Activated CD4-positive, alpha-beta T cell treated with anti-CD3 and anti-CD28 coated beads, Interleukin-2, amount 50 U/mL, for 16 hours (primary cell): Measurements from ENCODE around the gene SLC6A13.
"Not testable (repeated sequence)": the region's sequence is repeated elsewhere in the genome, so short reads cannot be mapped to it uniquely, and the experiment has no call there.

Experiments used
- DNase-seq: peaks from one replicate; pipeline ENCODE4 v3.0.0-alpha.2; 2020

The SLC6A13 gene

GRCh38 chr12:232731-233614 is 29.7 kb downstream of the SLC6A13 start:
- DNase-seq: no peak

DNA sequence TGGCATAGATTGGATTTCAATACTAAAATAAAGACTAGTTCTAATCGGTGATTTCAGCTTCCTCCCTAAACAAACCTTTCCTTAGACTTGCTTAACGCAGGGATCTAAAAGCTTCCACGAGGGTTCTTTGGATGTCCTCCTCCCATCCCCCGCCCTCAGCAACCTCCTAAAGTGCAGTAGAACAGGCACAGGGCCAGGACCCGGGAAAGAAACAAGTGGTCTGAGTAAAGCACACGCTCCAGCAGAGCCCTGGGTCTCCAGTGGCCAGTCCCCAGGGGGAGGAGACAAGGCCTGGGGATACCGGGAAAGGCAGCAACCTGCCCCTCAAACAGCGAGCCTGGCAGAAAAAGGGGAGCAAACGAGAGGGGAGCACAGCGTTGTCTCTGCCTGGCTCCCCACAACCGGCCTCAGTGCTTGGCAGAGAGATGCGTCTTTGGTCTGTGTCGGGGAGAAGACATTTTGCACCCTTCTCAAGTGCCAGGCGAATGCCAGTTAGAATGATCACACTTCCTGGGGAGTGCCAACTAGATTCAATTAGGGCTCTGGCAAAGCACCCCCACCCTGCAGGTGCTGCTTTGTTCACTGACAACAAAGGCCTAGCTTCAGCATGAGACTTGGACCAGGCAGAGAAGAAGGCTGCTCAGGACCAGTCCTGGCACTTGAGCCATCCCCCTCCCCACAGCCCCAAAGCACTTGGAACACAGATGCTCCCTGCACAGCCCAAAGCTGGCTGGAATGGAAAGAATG is 31.5 kb downstream of the SLC6A13 start:
- DNase-seq: no peak

- no peak for DNase-seq
These were observed 33.0 kb downstream of the SLC6A13 start for GRCh38 chr12:229441-230191.

- DNase-seq: no peak
These were observed 33.8 kb downstream of the SLC6A13 start for GRCh38 chr12:228846-229200.

GRCh38 chr12:227923-228845 is 34.5 kb downstream of the SLC6A13 start:
- DNase-seq: no peak

GRCh38 chr12:227286-227915 is 35.2 kb downstream of the SLC6A13 start:
- no peak for DNase-seq

DNA sequence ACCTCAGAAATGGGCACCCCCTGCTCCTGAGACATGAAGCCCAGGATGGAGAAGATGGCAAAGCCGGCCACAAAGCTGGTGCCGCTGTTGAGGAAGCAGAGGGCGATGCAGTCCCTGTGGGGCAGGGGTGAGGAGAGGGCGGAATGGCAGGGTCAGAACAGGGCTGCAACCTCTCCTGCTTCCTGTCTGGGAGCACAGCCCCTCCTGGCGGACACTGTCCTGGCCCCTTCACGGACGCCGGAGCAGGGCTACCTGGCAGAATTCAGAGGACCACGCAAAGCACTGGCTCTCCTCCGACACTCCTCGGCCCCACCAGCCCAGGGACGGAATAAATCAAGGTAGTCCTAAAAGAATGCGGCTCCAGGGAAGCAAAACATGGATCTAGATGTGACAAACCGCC is 36.2 kb downstream of the SLC6A13 start:
- DNase-seq: no peak

DNA sequence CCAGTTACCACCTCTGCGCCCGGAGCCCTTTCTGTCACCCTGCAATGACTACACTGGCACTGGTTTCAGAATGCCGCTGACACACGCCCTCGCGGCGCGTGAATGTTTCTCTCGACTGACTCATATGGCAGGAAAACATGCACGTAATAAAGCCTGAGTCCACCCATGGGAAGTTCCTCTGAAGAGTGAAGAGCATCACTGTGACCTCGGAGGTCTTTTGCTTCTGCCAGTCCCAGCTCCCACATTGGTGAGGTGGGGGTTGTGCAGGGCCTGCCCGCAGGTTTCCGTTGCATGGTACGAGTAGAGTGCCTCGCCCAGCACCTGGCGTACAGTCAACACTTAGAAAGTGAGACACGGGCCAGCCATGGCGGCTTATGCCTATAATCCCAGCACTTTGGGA is 37.6 kb downstream of the SLC6A13 start:
- no peak for DNase-seq

DNA sequence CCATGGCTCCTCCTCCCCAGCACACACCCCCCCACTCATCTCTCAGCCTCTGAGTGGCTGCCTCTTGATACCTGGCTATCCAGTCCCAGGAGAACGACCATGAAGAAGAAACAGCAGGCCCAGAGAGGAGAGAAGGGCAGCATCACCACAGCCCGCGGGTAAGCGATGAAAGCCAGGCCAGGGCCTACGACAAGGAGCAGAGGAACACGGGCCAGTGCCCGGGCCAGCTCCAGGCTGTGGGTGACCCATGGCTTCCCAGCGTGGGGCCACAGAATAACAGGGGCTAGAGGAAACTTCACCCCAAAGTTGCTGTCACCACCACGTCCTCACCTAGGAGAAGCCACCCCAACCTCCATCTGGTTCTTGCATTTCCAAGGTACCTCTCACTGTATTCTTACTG is 38.3 kb downstream of the SLC6A13 start:
- DNase-seq: no peak

DNA sequence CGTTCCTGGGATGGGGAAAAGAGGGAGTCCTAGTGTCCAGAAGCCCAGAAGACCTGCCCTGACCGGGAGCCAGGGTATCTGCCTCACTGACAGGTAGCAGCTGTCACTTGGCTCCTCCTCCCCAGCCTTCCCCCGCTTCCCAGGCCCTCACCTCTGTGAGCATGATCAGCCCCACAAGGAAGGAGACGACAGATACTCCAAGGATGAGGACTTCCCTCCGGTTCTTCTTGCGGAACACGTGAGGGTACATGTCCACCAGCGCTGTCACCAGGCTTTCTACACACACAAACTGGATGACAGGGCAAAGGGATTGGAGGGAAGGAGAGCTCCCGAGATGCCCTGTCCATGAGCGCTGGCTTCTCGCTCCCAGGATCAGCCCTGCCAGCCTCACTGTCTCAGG is 38.8 kb downstream of the SLC6A13 start:
- DNase-seq: no peak

- DNase-seq: no peak
These were observed 40.9 kb downstream of the SLC6A13 start for GRCh38 chr12:221736-222135.

DNA sequence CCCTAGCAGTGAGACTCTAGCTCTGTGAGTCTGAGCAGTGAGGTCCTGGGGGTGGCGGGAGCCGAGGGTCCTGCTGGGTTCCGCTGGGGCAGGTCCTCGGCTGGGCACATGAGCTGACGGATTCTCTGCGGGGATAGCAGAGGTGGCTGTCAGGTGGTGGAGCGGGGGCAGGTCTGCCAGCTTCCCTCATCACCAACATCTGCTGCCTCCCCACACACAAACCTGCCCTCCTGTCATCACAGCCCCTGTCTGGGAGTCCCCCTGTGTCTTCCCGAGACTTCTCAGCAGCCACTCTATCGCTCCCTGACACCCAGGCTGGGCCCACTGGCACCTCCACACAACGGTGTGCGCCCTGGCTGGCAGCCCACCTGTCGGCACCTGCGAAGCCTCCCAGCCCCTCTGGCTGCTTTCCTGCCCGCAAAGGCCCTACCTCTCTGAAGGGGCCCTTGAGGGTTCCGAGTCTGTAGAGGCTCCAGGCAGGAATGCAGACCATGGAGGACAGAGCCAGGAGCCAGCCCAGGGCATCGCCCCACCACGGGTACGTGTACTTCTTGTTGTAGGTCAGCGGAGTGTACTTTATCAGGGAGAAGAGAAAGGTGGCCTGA is 41.6 kb downstream of the SLC6A13 start:
- DNase-seq: no peak

GRCh38 chr12:220491-220890 is 42.1 kb downstream of the SLC6A13 start:
- no peak for DNase-seq

DNA sequence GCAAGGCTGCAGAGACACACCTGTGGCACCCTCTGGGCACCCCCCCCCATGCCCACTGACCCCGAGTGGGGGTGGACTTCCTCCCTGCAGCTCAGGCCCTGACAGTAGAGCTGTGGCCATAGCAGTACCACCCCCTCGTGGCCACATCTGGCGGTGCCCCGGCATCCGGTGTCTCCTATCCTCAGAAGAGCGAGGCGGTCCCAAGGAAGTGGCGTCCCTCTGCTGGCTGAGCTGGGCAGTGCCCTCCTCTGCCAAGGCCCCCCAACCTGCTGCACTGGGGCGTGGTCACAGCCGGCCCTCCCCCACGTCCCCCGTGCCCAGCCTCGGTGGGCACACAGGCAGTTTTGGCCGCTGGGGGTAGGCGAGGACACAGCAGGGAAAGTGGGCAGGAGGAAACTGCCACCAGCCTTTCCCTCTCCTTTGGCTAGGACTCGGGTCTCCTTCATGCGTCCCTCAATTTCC is 42.7 kb downstream of the SLC6A13 start:
- peak; percentile 82 for DNase-seq

DNA sequence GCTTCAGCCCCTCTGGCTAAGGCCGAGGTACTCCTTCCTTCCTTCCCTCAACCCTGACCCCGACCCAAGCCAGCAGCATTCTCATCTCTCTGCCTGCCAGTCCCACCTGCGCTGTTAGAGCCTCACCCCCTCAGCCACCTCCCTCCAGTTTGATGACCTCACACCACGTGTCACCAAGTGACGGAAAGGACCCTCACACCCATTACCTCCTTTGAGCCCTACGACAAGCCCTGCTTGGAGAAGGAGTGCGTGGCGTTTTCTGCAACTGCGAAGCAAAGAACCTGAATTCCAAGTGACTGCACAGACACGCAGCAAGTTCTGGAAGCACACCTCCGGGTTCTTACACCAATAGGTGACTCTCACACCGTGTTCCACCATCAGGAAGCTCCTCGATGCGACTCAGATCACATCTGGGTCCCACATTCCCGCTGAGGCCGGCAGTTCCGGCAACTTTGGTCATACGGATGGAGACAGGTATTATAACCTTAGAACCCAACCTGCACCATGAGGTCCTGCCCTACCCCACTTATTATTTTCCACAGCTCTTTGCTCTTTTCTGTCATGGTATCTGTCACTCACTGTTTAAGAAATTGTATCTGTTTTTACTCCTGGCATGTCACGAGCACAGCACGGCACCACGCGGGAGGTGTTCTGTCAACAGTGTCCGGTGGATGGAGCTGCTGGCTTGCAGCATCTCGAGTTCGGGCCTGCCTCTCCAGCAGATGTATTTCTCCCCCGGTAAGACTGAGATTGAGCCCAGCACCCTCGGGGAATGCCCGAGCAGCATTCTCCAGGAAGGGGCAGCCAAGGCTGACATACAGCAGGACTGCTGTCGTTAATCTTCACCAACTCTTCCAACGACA is 43.7 kb downstream of the SLC6A13 start:
- no peak for DNase-seq

- DNase-seq: no peak
These were observed 44.4 kb downstream of the SLC6A13 start for GRCh38 chr12:218221-218620.

DNA sequence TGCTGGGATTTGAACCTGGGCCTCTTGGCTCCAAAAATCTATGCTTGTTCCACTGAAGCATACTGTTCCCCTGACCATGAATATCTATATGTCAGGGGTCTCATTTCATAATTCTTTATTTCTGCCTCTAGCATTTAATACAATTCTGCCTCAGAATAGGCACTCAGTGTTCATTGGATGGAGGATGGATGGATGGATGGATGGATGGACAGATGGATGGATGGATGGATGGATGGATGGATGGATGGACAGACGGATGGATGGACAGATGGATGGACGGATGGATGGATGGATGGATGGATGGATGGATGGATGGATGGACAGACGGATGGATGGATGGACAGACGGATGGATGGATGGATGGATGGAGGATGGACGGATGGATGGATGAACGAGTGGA is 45.6 kb downstream of the SLC6A13 start:
- DNase-seq: not testable (repeated sequence)

GRCh38 chr12:215116-215515 is 47.5 kb downstream of the SLC6A13 start:
- no peak for DNase-seq

GRCh38 chr12:214003-214741 is 48.5 kb downstream of the SLC6A13 start, which contains the start of gene SLC6A12:
Gene SLC6A12 (minus strand): TSS chr12:214157. CDS start chr12:209986, 4,171 bp downstream.
- no peak for DNase-seq
